ENCODE measurements around the gene FAS. TPM values are rescaled to one million over a fixed set of nuclear protein-coding genes. Genes with fewer than 3 reads are reported as not detected.

The FAS gene
- total RNA-seq, 2 experiments from 2014 or later, result 7.7 to 19.2 TPM

- Histone ChIP-seq H3K79me2 (ENCODE audit: insufficient read depth, low read depth, low read length) (no peaks in the 10 kb centered on the region), H2AFZ (ENCODE audit: low read length) (peak overlapping the region; percentile 95), H3K9me3 (ENCODE audit: low read length) (no peaks in the 10 kb centered on the region), H3K4me3 (ENCODE audit: low read depth, low read length, poor library complexity, severe bottlenecking) (peak overlapping the region; percentile 66), H4K20me1 (ENCODE audit: insufficient read depth, low read length) (no peaks in the 10 kb centered on the region), H3K4me1 (ENCODE audit: insufficient read depth, low read length, poor library complexity, severe bottlenecking) (peaks cover 5% of the 10 kb centered on the region), H3K9me2 (ENCODE audit: insufficient read depth, low read length) (no peaks in the 10 kb centered on the region), H3K4me2 (ENCODE audit: low read length) (peak overlapping the region; percentile 67), H3K36me3 (ENCODE audit: insufficient read depth, low read length) (no peaks in the 10 kb centered on the region), H3K27ac (ENCODE audit: low read depth, low read length, poor library complexity, severe bottlenecking) (no peak overlapping the region)
- TF ChIP-seq EZH2phosphoT487 (IDR thresholded peaks at IDR 0.05; ENCODE audit: borderline replicate concordance, low read depth, low read length), result no peak
- TF ChIP-seq CTCF (conservative IDR thresholded peaks at IDR 0.05; ENCODE audit: low read length), result no peak
- ChIA-PET CTCF (ENCODE audit: unreplicated experiment) (no interaction called here), POLR2A (interaction anchor here (0.7 to 1.9 kb wide), 8 partner anchors 8 to 232 kb away, joined by 3 to 11 read pairs (median 4); partner anchors contain the start of genes CH25H and FAS)
- BruUV-seq (replicated peaks), result no TSS peak
- intact Hi-C loops (cut with micrococcal nuclease; ENCODE audit: unreplicated experiment), result no loop called here
- no peak for DNase-seq (ENCODE audit: low spot score)
These were observed 15.2 kb upstream of the FAS start for GRCh38 chr10:88975377-88975720.

GRCh38 chr10:88978463-88978862 is 12.1 kb upstream of the FAS start:
- CTCF ChIA-PET (ENCODE audit: unreplicated experiment), result no interaction called here
- no TSS peak for BruUV-seq (replicated peaks)
- no peaks in the 10 kb centered on the region for H3K79me2 ChIP-seq (ENCODE audit: insufficient read depth, low read depth, low read length)
- no peaks in the 10 kb centered on the region for H3K9me2 ChIP-seq (ENCODE audit: insufficient read depth, low read length)
- H3K4me3 ChIP-seq (ENCODE audit: low read depth, low read length, poor library complexity, severe bottlenecking), result no peak overlapping the region
- no peaks in the 10 kb centered on the region for H3K9me3 ChIP-seq (ENCODE audit: low read length)
- POLR2A ChIA-PET, result interaction anchor here (1.0 to 1.2 kb wide), 2 partner anchors 11 to 22 kb away, joined by 3 read pairs; no protein-coding TSS in a partner anchor
- H3K27ac ChIP-seq (ENCODE audit: low read depth, low read length, poor library complexity, severe bottlenecking), result no peak overlapping the region
- no peak for TF ChIP-seq EZH2phosphoT487 (IDR thresholded peaks at IDR 0.05; ENCODE audit: borderline replicate concordance, low read depth, low read length)
- TF ChIP-seq CTCF (conservative IDR thresholded peaks at IDR 0.05; ENCODE audit: low read length), result no peak
- DNase-seq (ENCODE audit: low spot score), result no peak
- H2AFZ ChIP-seq (ENCODE audit: low read length), result no peak overlapping the region
- no peaks in the 10 kb centered on the region for H3K36me3 ChIP-seq (ENCODE audit: insufficient read depth, low read length)
- H3K4me2 ChIP-seq (ENCODE audit: low read length), result no peak overlapping the region
- intact Hi-C loops (cut with micrococcal nuclease; ENCODE audit: unreplicated experiment), result no loop called here
- H4K20me1 ChIP-seq (ENCODE audit: insufficient read depth, low read length), result no peaks in the 10 kb centered on the region
- peaks cover 5% of the 10 kb centered on the region for H3K4me1 ChIP-seq (ENCODE audit: insufficient read depth, low read length, poor library complexity, severe bottlenecking)

- BruUV-seq (replicated peaks), result no TSS peak
- H3K9me2 ChIP-seq (ENCODE audit: insufficient read depth, low read length), result no peaks in the 10 kb centered on the region
- H2AFZ ChIP-seq (ENCODE audit: low read length), result no peak overlapping the region
- ChIA-PET CTCF (ENCODE audit: unreplicated experiment) (no interaction called here), POLR2A (interaction anchor here (0.6 to 1.2 kb wide), 2 partner anchors 11 to 592 kb away, joined by 3 read pairs; no protein-coding TSS in a partner anchor)
- intact Hi-C loops (cut with micrococcal nuclease; ENCODE audit: unreplicated experiment), result no loop called here
- H3K4me2 ChIP-seq (ENCODE audit: low read length), result no peak overlapping the region
- no peaks in the 10 kb centered on the region for H3K79me2 ChIP-seq (ENCODE audit: insufficient read depth, low read depth, low read length)
- H3K4me3 ChIP-seq (ENCODE audit: low read depth, low read length, poor library complexity, severe bottlenecking), result no peak overlapping the region
- no peak for DNase-seq (ENCODE audit: low spot score)
- no peaks in the 10 kb centered on the region for H4K20me1 ChIP-seq (ENCODE audit: insufficient read depth, low read length)
- no peak for TF ChIP-seq CTCF (conservative IDR thresholded peaks at IDR 0.05; ENCODE audit: low read length)
- TF ChIP-seq EZH2phosphoT487 (IDR thresholded peaks at IDR 0.05; ENCODE audit: borderline replicate concordance, low read depth, low read length), result no peak
- H3K27ac ChIP-seq (ENCODE audit: low read depth, low read length, poor library complexity, severe bottlenecking), result no peak overlapping the region
- peaks cover 5% of the 10 kb centered on the region for H3K4me1 ChIP-seq (ENCODE audit: insufficient read depth, low read length, poor library complexity, severe bottlenecking)
- no peaks in the 10 kb centered on the region for H3K9me3 ChIP-seq (ENCODE audit: low read length)
- H3K36me3 ChIP-seq (ENCODE audit: insufficient read depth, low read length), result no peaks in the 10 kb centered on the region
These were observed 11.4 kb upstream of the FAS start for GRCh38 chr10:88979153-88979562.
